ENCODE data around the gene NCOA1. TPM values are rescaled to one million over a fixed set of nuclear protein-coding genes. Genes with fewer than 3 reads are reported as not detected.

NCOA1 gene
- total RNA-seq, 1 experiment from 2014 or later, result 27.5 TPM

- no peak for DNase-seq (ENCODE audit: low spot score)
- Histone ChIP-seq H3K4me3 (ENCODE audit: low read depth, low read length, poor library complexity, severe bottlenecking) (no peak overlapping the region), H3K4me1 (ENCODE audit: insufficient read depth, low read length, poor library complexity, severe bottlenecking) (peaks cover 3% of the 10 kb centered on the region), H3K36me3 (ENCODE audit: insufficient read depth, low read length, poor library complexity, severe bottlenecking) (no peaks in the 10 kb centered on the region), H3K27me3 (replicated peaks; ENCODE audit: insufficient read depth, low read depth, low read length, poor library complexity) (no peaks in the 10 kb centered on the region), H3K27ac (ENCODE audit: low read depth, low read length, poor library complexity, severe bottlenecking) (no peak overlapping the region), H3K9me3 (ENCODE audit: low read depth, low read length, poor library complexity, severe bottlenecking) (no peaks in the 10 kb centered on the region)
- BruUV-seq (replicated peaks), result no TSS peak
- CTCF ChIA-PET, result no interaction called here
- intact Hi-C loops (cut with micrococcal nuclease; ENCODE audit: unreplicated experiment), result no loop called here
- POLR2A ChIA-PET (ENCODE audit: low non-redundant PET), result interaction anchor here (0.6 kb wide), 1 partner anchor 516 kb away, joined by 14 read pairs; no protein-coding TSS in a partner anchor
- TF ChIP-seq CTCF (conservative IDR thresholded peaks at IDR 0.05; ENCODE audit: low read depth, low read length) (no peak), EZH2 (IDR thresholded peaks at IDR 0.05; ENCODE audit: borderline replicate concordance, low read depth, low read length, poor library complexity, severe bottlenecking) (no peak)
These were observed 31.6 kb upstream of the NCOA1 start for GRCh38 chr2:24459224-24460161.

GRCh38 chr2:24461685-24462084 is 29.4 kb upstream of the NCOA1 start:
- Histone ChIP-seq H3K4me3 (ENCODE audit: low read depth, low read length, poor library complexity, severe bottlenecking) (no peak overlapping the region), H3K4me1 (ENCODE audit: insufficient read depth, low read length, poor library complexity, severe bottlenecking) (no peaks in the 10 kb centered on the region), H3K36me3 (ENCODE audit: insufficient read depth, low read length, poor library complexity, severe bottlenecking) (no peaks in the 10 kb centered on the region), H3K9me3 (ENCODE audit: low read depth, low read length, poor library complexity, severe bottlenecking) (no peaks in the 10 kb centered on the region), H3K27ac (ENCODE audit: low read depth, low read length, poor library complexity, severe bottlenecking) (no peak overlapping the region), H3K27me3 (replicated peaks; ENCODE audit: insufficient read depth, low read depth, low read length, poor library complexity) (no peaks in the 10 kb centered on the region)
- intact Hi-C loops (cut with micrococcal nuclease; ENCODE audit: unreplicated experiment), result no loop called here
- no peak for DNase-seq (ENCODE audit: low spot score)
- TF ChIP-seq CTCF (conservative IDR thresholded peaks at IDR 0.05; ENCODE audit: low read depth, low read length) (no peak), EZH2 (IDR thresholded peaks at IDR 0.05; ENCODE audit: borderline replicate concordance, low read depth, low read length, poor library complexity, severe bottlenecking) (no peak)
- no TSS peak for BruUV-seq (replicated peaks)
- ChIA-PET CTCF (no interaction called here), POLR2A (ENCODE audit: low non-redundant PET) (no interaction called here)

- no peak overlapping the region for H3K27ac ChIP-seq (ENCODE audit: low read depth, low read length, poor library complexity, severe bottlenecking)
- H3K36me3 ChIP-seq (ENCODE audit: insufficient read depth, low read length, poor library complexity, severe bottlenecking), result no peaks in the 10 kb centered on the region
- DNase-seq (ENCODE audit: low spot score), result no peak
- no peaks in the 10 kb centered on the region for H3K9me3 ChIP-seq (ENCODE audit: low read depth, low read length, poor library complexity, severe bottlenecking)
- H3K4me3 ChIP-seq (ENCODE audit: low read depth, low read length, poor library complexity, severe bottlenecking), result no peak overlapping the region
- TF ChIP-seq CTCF (conservative IDR thresholded peaks at IDR 0.05; ENCODE audit: low read depth, low read length) (no peak), EZH2 (IDR thresholded peaks at IDR 0.05; ENCODE audit: borderline replicate concordance, low read depth, low read length, poor library complexity, severe bottlenecking) (no peak)
- intact Hi-C loops (cut with micrococcal nuclease; ENCODE audit: unreplicated experiment), result no loop called here
- CTCF ChIA-PET, result no interaction called here
- no peaks in the 10 kb centered on the region for H3K4me1 ChIP-seq (ENCODE audit: insufficient read depth, low read length, poor library complexity, severe bottlenecking)
- POLR2A ChIA-PET (ENCODE audit: low non-redundant PET), result no interaction called here
- no peaks in the 10 kb centered on the region for H3K27me3 ChIP-seq (replicated peaks; ENCODE audit: insufficient read depth, low read depth, low read length, poor library complexity)
- BruUV-seq (replicated peaks), result no TSS peak
These were observed 27.8 kb upstream of the NCOA1 start for GRCh38 chr2:24463271-24463670.

Data from A673 (cell line).